ENCODE data around the gene TNRC6B. TPM values are rescaled to one million over a fixed set of nuclear protein-coding genes. Genes with fewer than 3 reads are reported as not detected.
"Not testable (repeated sequence)": the region's sequence is repeated elsewhere in the genome, so short reads cannot be mapped to it uniquely, and the experiment has no call there.

Gene TNRC6B
- total RNA-seq, 2 donors from 2014 or later, result 128 to 140 TPM

- peak overlapping the region; percentile 92 for H3K27ac Mint-ChIP-seq
- no peaks in the 10 kb centered on the region for H3K9me3 ChIP-seq (ENCODE audit: control insufficient read depth, low read length, poor library complexity, severe bottlenecking)
- peaks cover 2% of the 10 kb centered on the region for H3K36me3 Mint-ChIP-seq (ENCODE audit: low read depth)
- peaks cover 69% of the 10 kb centered on the region for H3K4me1 Mint-ChIP-seq
- no peaks in the 10 kb centered on the region for H3K27me3 Mint-ChIP-seq
- DNase-seq (no peak), ATAC-seq (no peak)
- H3K4me3 Mint-ChIP-seq, result no peak overlapping the region
Observed at GRCh38 chr22:40211476-40212054, 33.8 kb downstream of the TNRC6B start.

- Mint-ChIP-seq H3K27me3 (no peaks in the 10 kb centered on the region), H3K4me3 (no peak overlapping the region), H3K27ac (peak overlapping the region; percentile 92), H3K4me1 (peaks cover 74% of the 10 kb centered on the region), H3K36me3 (ENCODE audit: low read depth) (peaks cover 2% of the 10 kb centered on the region)
- DNase-seq (no peak), ATAC-seq (no peak)
- no peaks in the 10 kb centered on the region for H3K9me3 ChIP-seq (ENCODE audit: control insufficient read depth, low read length, poor library complexity, severe bottlenecking)
Observed at GRCh38 chr22:40212121-40212520, 34.4 kb downstream of the TNRC6B start.

GRCh38 chr22:40213478-40213877 is 35.8 kb downstream of the TNRC6B start:
- Mint-ChIP-seq H3K27ac (peak overlapping the region; percentile 99), H3K36me3 (ENCODE audit: low read depth) (peaks cover 2% of the 10 kb centered on the region)

GRCh38 chr22:40215266-40215665 is 37.5 kb downstream of the TNRC6B start:
- no peaks in the 10 kb centered on the region for H3K9me3 ChIP-seq (ENCODE audit: control insufficient read depth, low read length, poor library complexity, severe bottlenecking)
- Mint-ChIP-seq H3K4me1 (peaks cover 78% of the 10 kb centered on the region), H3K36me3 (ENCODE audit: low read depth) (peaks cover 2% of the 10 kb centered on the region), H3K4me3 (peak overlapping the region; percentile 89), H3K27ac (peak overlapping the region; percentile 99), H3K27me3 (no peaks in the 10 kb centered on the region)
- DNase-seq (no peak), ATAC-seq (no peak)

More at GRCh38 chr22:40213478-40213877, 35.8 kb downstream of the TNRC6B start:
- ATAC-seq (no peak), DNase-seq (no peak)
- H3K4me1 Mint-ChIP-seq, result peaks cover 71% of the 10 kb centered on the region
- no peaks in the 10 kb centered on the region for H3K27me3 Mint-ChIP-seq
- no peaks in the 10 kb centered on the region for H3K9me3 ChIP-seq (ENCODE audit: control insufficient read depth, low read length, poor library complexity, severe bottlenecking)
- H3K4me3 Mint-ChIP-seq, result peak overlapping the region; percentile 21

GRCh38 chr22:40216041-40216756 is 38.5 kb downstream of the TNRC6B start:
- no peaks in the 10 kb centered on the region for H3K27me3 Mint-ChIP-seq
- peaks cover 73% of the 10 kb centered on the region for H3K4me1 Mint-ChIP-seq
- no peaks in the 10 kb centered on the region for H3K9me3 ChIP-seq (ENCODE audit: control insufficient read depth, low read length, poor library complexity, severe bottlenecking)
- peaks cover 2% of the 10 kb centered on the region for H3K36me3 Mint-ChIP-seq (ENCODE audit: low read depth)
- ATAC-seq (peak; percentile 78), DNase-seq (peak in 1 of 3 donors; percentile 35)
- peak overlapping the region; percentile 99 for H3K27ac Mint-ChIP-seq
- H3K4me3 Mint-ChIP-seq, result peak overlapping the region; percentile 89

- DNase-seq, result no peak
- Mint-ChIP-seq H3K36me3 (ENCODE audit: low read depth) (peaks cover 2% of the 10 kb centered on the region), H3K27me3 (no peaks in the 10 kb centered on the region), H3K4me1 (peaks cover 66% of the 10 kb centered on the region), H3K4me3 (peak overlapping the region; percentile 58), H3K27ac (peak overlapping the region; percentile 99)
- ATAC-seq, result peak; percentile 45
- H3K9me3 ChIP-seq (ENCODE audit: control insufficient read depth, low read length, poor library complexity, severe bottlenecking), result no peaks in the 10 kb centered on the region
Observed at GRCh38 chr22:40218152-40218551, 40.4 kb downstream of the TNRC6B start.

- Mint-ChIP-seq H3K36me3 (ENCODE audit: low read depth) (peaks cover 2% of the 10 kb centered on the region), H3K27me3 (no peaks in the 10 kb centered on the region), H3K27ac (peak overlapping the region; percentile 99), H3K4me1 (peaks cover 65% of the 10 kb centered on the region), H3K4me3 (peak overlapping the region; percentile 58)
- DNase-seq (no peak), ATAC-seq (no peak)
- H3K9me3 ChIP-seq (ENCODE audit: control insufficient read depth, low read length, poor library complexity, severe bottlenecking), result no peaks in the 10 kb centered on the region
Observed at GRCh38 chr22:40218723-40219294, 41.1 kb downstream of the TNRC6B start.

- H3K4me1 Mint-ChIP-seq, result peaks cover 65% of the 10 kb centered on the region
- DNase-seq, result no peak
- no peaks in the 10 kb centered on the region for H3K27me3 Mint-ChIP-seq
- H3K9me3 ChIP-seq (ENCODE audit: control insufficient read depth, low read length, poor library complexity, severe bottlenecking), result no peaks in the 10 kb centered on the region
- peak overlapping the region; percentile 99 for H3K27ac Mint-ChIP-seq
- ATAC-seq, result no peak
- H3K4me3 Mint-ChIP-seq, result no peak overlapping the region
- H3K36me3 Mint-ChIP-seq (ENCODE audit: low read depth), result peaks cover 8% of the 10 kb centered on the region
Observed at GRCh38 chr22:40220316-40221054, 42.8 kb downstream of the TNRC6B start.

GRCh38 chr22:40221055-40221414 is 43.3 kb downstream of the TNRC6B start:
- ATAC-seq (no peak), DNase-seq (no peak)
- Mint-ChIP-seq H3K4me3 (no peak overlapping the region), H3K27ac (no peak overlapping the region), H3K27me3 (no peaks in the 10 kb centered on the region), H3K4me1 (peaks cover 63% of the 10 kb centered on the region), H3K36me3 (ENCODE audit: low read depth) (peaks cover 6% of the 10 kb centered on the region)
- H3K9me3 ChIP-seq (ENCODE audit: control insufficient read depth, low read length, poor library complexity, severe bottlenecking), result no peaks in the 10 kb centered on the region

- H3K9me3 ChIP-seq (ENCODE audit: control insufficient read depth, low read length, poor library complexity, severe bottlenecking); H3K27ac Mint-ChIP-seq; H3K36me3 Mint-ChIP-seq (ENCODE audit: low read depth); DNase-seq; H3K4me3 Mint-ChIP-seq; H3K27me3 Mint-ChIP-seq; ATAC-seq: not testable (repeated sequence)
- peaks cover 59% of the 10 kb centered on the region for H3K4me1 Mint-ChIP-seq
Observed at GRCh38 chr22:40222979-40223378, 45.3 kb downstream of the TNRC6B start.

GRCh38 chr22:40224702-40225101 is 47.0 kb downstream of the TNRC6B start:
- peaks cover 46% of the 10 kb centered on the region for H3K4me1 Mint-ChIP-seq
- peak overlapping the region; percentile 94 for H3K27ac Mint-ChIP-seq
- no peaks in the 10 kb centered on the region for H3K9me3 ChIP-seq (ENCODE audit: control insufficient read depth, low read length, poor library complexity, severe bottlenecking)
- peak overlapping the region; percentile 82 for H3K4me3 Mint-ChIP-seq
- ATAC-seq (peak; percentile 97), DNase-seq (no peak)
- no peaks in the 10 kb centered on the region for H3K27me3 Mint-ChIP-seq
- H3K36me3 Mint-ChIP-seq (ENCODE audit: low read depth), result peaks cover 8% of the 10 kb centered on the region

GRCh38 chr22:40226620-40227019 is 48.9 kb downstream of the TNRC6B start:
- peaks cover 8% of the 10 kb centered on the region for H3K36me3 Mint-ChIP-seq (ENCODE audit: low read depth)
- no peak for ATAC-seq
- peaks cover 37% of the 10 kb centered on the region for H3K4me1 Mint-ChIP-seq
- no peak overlapping the region for H3K4me3 Mint-ChIP-seq
- H3K27ac Mint-ChIP-seq, result peak overlapping the region; percentile 67
- no peak for DNase-seq
- H3K9me3 ChIP-seq (ENCODE audit: control insufficient read depth, low read length, poor library complexity, severe bottlenecking), result no peaks in the 10 kb centered on the region
- no peaks in the 10 kb centered on the region for H3K27me3 Mint-ChIP-seq

GRCh38 chr22:40231618-40232313 is 54.0 kb downstream of the TNRC6B start:
- Mint-ChIP-seq H3K27me3 (no peaks in the 10 kb centered on the region), H3K36me3 (ENCODE audit: low read depth) (peaks cover 3% of the 10 kb centered on the region), H3K4me1 (peaks cover 27% of the 10 kb centered on the region), H3K4me3 (peak overlapping the region; percentile 19), H3K27ac (peak overlapping the region; percentile 53)
- no peaks in the 10 kb centered on the region for H3K9me3 ChIP-seq (ENCODE audit: control insufficient read depth, low read length, poor library complexity, severe bottlenecking)
- DNase-seq (no peak), ATAC-seq (no peak)
